Endothelial cell of umbilical vein (primary cell): ENCODE results near the gene GBE1. TPM values are rescaled to one million over a fixed set of nuclear protein-coding genes. Genes with fewer than 3 reads are reported as not detected.

ENCODE experiments used
- BruUV-seq: library from RNA; stranded (reverse); fragments of 400-500 nt; replicated peaks from 2 replicates; lab custom pipeline; 2021; lab: Mats Ljungman, UMichigan
- CTCF ChIA-PET: fragments of 300-600, 350-600 bp; sonication (Branson Sonifier 250); formaldehyde crosslinking; loops from one replicate; lab custom pipeline; 2021; ENCODE audit warnings: antibody characterized with exemption, inconsistent platforms; lab: Charles Lee
- POLR2A ChIA-PET: fragments of 300-600, 350-600 bp; sonication (Branson Sonifier 250); formaldehyde crosslinking; loops from one replicate; lab custom pipeline; 2021; ENCODE audit warnings: antibody characterized with exemption, inconsistent platforms; lab: Charles Lee
- DNase-seq: peaks from one replicate; pipeline ENCODE4 v3.0.0-alpha.2; 2011; ENCODE audit warnings: low read depth, low spot score
- FAIRE-seq: peaks from 2 replicates; lab custom pipeline; 2011; peaks lifted over from hg19 to GRCh38; lab: Jason Lieb, UNC
- H2AFZ ChIP-seq: 2 replicates; pipeline ENCODE4 v1.6.0; 2012; ENCODE audit warnings: low read depth, low read length, control low read depth, inconsistent platforms
- H3K27ac ChIP-seq: 2 replicates; pipeline ENCODE4 v1.5.1; 2011; ENCODE audit warnings: low read depth, mild to moderate bottlenecking, control low read depth, low read length, moderate library complexity; ENCODE audit not compliant: insufficient read depth
- H3K27me3 ChIP-seq, 2 experiments: 2 replicates each; pipeline versions ENCODE4 v1.6.0 to v1.6.1; 2011; ENCODE audit warnings: low read length in 2 of 2, mixed read lengths in 1 of 2; ENCODE audit not compliant: control insufficient read depth in 2 of 2, insufficient read depth in 2 of 2
- H3K36me3 ChIP-seq, 2 experiments: 2 replicates in 1 of 2; 3 replicates in 1 of 2; pipeline ENCODE4 v1.5.1; 2011; ENCODE audit warnings: low read length in 2 of 2, mild to moderate bottlenecking in 1 of 2, moderate library complexity in 1 of 2; ENCODE audit not compliant: control insufficient read depth in 2 of 2, insufficient read depth in 2 of 2; ENCODE audit errors: extremely low read depth in 1 of 2
- H3K4me1 ChIP-seq: 3 replicates; pipeline ENCODE4 v1.5.1; 2011; ENCODE audit warnings: mild to moderate bottlenecking, low read length; ENCODE audit not compliant: control insufficient read depth, insufficient read depth; ENCODE audit errors: extremely low read depth
- H3K4me2 ChIP-seq: 2 replicates; pipeline ENCODE4 v1.6.1; 2011; ENCODE audit warnings: low read length, control low read depth, mixed read lengths; ENCODE audit not compliant: insufficient read depth
- H3K4me3 ChIP-seq, 3 experiments: fragments of 200-600 bp in 1 of 3; sonication (generic), shearing (Covaris generic) in 1 of 3; replicated peaks in 1 of 3; 2 replicates each; pipeline ENCODE4 v1.5.1; 2011 to 2016; ENCODE audit warnings: control low read depth in 3 of 3, low read length in 3 of 3, mild to moderate bottlenecking in 2 of 3, inconsistent platforms in 1 of 3, low read depth in 1 of 3, moderate library complexity in 1 of 3; ENCODE audit not compliant: insufficient read depth in 1 of 3
- H3K79me2 ChIP-seq: 2 replicates; pipeline ENCODE4 v1.6.0; 2012; ENCODE audit warnings: low read length, inconsistent platforms; ENCODE audit not compliant: control insufficient read depth, insufficient read depth
- H3K9ac ChIP-seq: replicated peaks from 2 replicates; pipeline ENCODE3; 2011; ENCODE audit warnings: low read length, control low read depth; ENCODE audit not compliant: insufficient read depth; ENCODE audit errors: extremely low read depth
- H3K9me1 ChIP-seq: replicated peaks from 3 replicates; pipeline ENCODE4 v1.6.0; 2011; ENCODE audit warnings: mild to moderate bottlenecking, low read length; ENCODE audit not compliant: control insufficient read depth, insufficient read depth; ENCODE audit errors: extremely low read depth
- H3K9me3 ChIP-seq: replicated peaks from 2 replicates; pipeline ENCODE4 v1.5.1; 2012; ENCODE audit warnings: low read length, inconsistent platforms; ENCODE audit not compliant: control insufficient read depth, insufficient read depth
- H4K20me1 ChIP-seq: replicated peaks from 2 replicates; pipeline ENCODE3; 2011; ENCODE audit warnings: mild to moderate bottlenecking, low read length; ENCODE audit not compliant: control insufficient read depth, insufficient read depth; ENCODE audit errors: extremely low read depth
- CTCF ChIP-seq, 2 donors: IDR thresholded peaks; 1 replicate in 1 of 2; 2 replicates in 1 of 2; pipeline ENCODE4 v1.5.1; 2011; ENCODE audit warnings: low read length in 2 of 2, mild to moderate bottlenecking in 2 of 2, moderate library complexity in 2 of 2, control low read depth in 1 of 2, inconsistent platforms in 1 of 2, low read depth in 1 of 2; ENCODE audit not compliant: insufficient read depth in 1 of 2; ENCODE audit errors: extremely low read depth in 1 of 2
- EZH2 ChIP-seq: IDR thresholded peaks from 2 replicates; pipeline ENCODE4 v1.6.1; 2012; ENCODE audit warnings: borderline replicate concordance, low read depth, mild to moderate bottlenecking, moderate library complexity, low read length, inconsistent platforms; ENCODE audit not compliant: severe bottlenecking
- FOS ChIP-seq: IDR thresholded peaks from 2 replicates; pipeline ENCODE4 v1.6.1; 2011; ENCODE audit warnings: mild to moderate bottlenecking, low read length, moderate library complexity, borderline replicate concordance; ENCODE audit not compliant: insufficient read depth
- GATA2 ChIP-seq: IDR thresholded peaks from 2 replicates; pipeline ENCODE4 v1.7.0; 2011; ENCODE audit warnings: low read depth, mild to moderate bottlenecking, moderate library complexity, mixed read lengths, low read length; ENCODE audit not compliant: insufficient read length, insufficient read depth
- JUN ChIP-seq: IDR thresholded peaks from 2 replicates; pipeline ENCODE4 v1.6.1; 2011; ENCODE audit warnings: borderline replicate concordance, low read depth; ENCODE audit not compliant: insufficient read length, insufficient read depth
- MAX ChIP-seq: IDR thresholded peaks from 2 replicates; pipeline ENCODE4 v1.6.1; 2011; ENCODE audit not compliant: insufficient read depth, insufficient read length
- MYC ChIP-seq: IDR thresholded peaks from one replicate; pipeline ENCODE4 v1.6.1; 2011; ENCODE audit warnings: mild to moderate bottlenecking, low read depth, low read length
- POLR2A ChIP-seq: IDR thresholded peaks from 2 replicates; pipeline ENCODE4 v1.6.1; 2012; ENCODE audit warnings: low read depth, mild to moderate bottlenecking, control low read depth, low read length
- POLR2AphosphoS5 ChIP-seq: IDR thresholded peaks from 2 replicates; pipeline ENCODE4 v1.6.1; 2012; ENCODE audit warnings: low read depth, mild to moderate bottlenecking, control low read depth, low read length, moderate library complexity; ENCODE audit not compliant: insufficient read depth
- dilution Hi-C: fragments of 300-500 bp; cut with MboI; formaldehyde crosslinking; loops from one replicate; pipeline ENCODE4 v1.15.0; 2019; ENCODE audit warnings: low sequenced_read_pairs; ENCODE audit not compliant: extremely low pct_ligation_motif_present
- intact Hi-C: fragments of 100-400 bp; cut with micrococcal nuclease; formaldehyde crosslinking; loops from one replicate; pipeline ENCODE4 v1.10.0; 2022
- polyA plus RNA-seq, 4 experiments: library from polyadenylated mRNA; depleted of rRNA in 3 of 4; stranded (reverse) in 3 of 4; unstranded in 1 of 4; fragments of >200 nt; gene quantifications; 2 replicates each; pipeline versions ENCODE4 v1.2.1 to v1.2.3, GENCODE V29; 2011 to 2012; ENCODE audit warnings: missing spikeins in 1 of 4
- total RNA-seq: library from RNA; stranded (reverse); gene quantifications from 2 replicates; pipeline ENCODE4 v1.2.3, GENCODE V29; 2021

The GBE1 gene
- total and polyA plus RNA-seq, 2 donors (not counting 3 experiments of a cell fraction or from before 2014, with no cell fraction given) = 35.9 to 110 TPM

- Histone ChIP-seq H3K36me3 (no peaks in the 10 kb centered on the region), H3K79me2 (no peaks in the 10 kb centered on the region), H4K20me1 (no peaks in the 10 kb centered on the region), H3K9ac (no peak overlapping the region), H3K4me3 (no peak overlapping the region), H3K9me1 (peaks cover under 1% of the 10 kb centered on the region), H3K27me3 (no peaks in the 10 kb centered on the region), H3K4me1 (no peaks in the 10 kb centered on the region), H3K9me3 (no peaks in the 10 kb centered on the region), H2AFZ (no peak overlapping the region), H3K27ac (no peak overlapping the region), H3K4me2 (no peak overlapping the region)
- dilution Hi-C loops = no loop called here
- DNase-seq (no peak), FAIRE-seq (no peak)
- POLR2A ChIA-PET = no interaction called here
- TF ChIP-seq EZH2 (no peak), POLR2A (no peak), CTCF (IDR thresholded peaks at IDR 0.05; ENCODE audit: extremely low read depth in 1 of 2, insufficient read depth in 1 of 2, low read depth in 1 of 2, low read length in 2 of 2) (no peak), FOS (no peak), JUN (no peak), POLR2AphosphoS5 (no peak), GATA2 (no peak), MAX (no peak), MYC (no peak)
- intact Hi-C loops = no loop called here
- BruUV-seq = no TSS peak
- CTCF ChIA-PET = interaction anchor here (1.2 kb wide), 1 partner anchor 29 kb away, joined by 3 read pairs; no protein-coding TSS in a partner anchor
Measured at GRCh38 chr3:81444817-81445460, 316.5 kb downstream of the GBE1 start.
